Right cardiac atrium (tissue), 5 donors: ENCODE measurements around the gene PDIA5. TPM values are rescaled to one million over a fixed set of nuclear protein-coding genes. Genes with fewer than 3 reads are reported as not detected.
"Not testable (repeated sequence)": the region's sequence is repeated elsewhere in the genome, so short reads cannot be mapped to it uniquely, and the experiment has no call there.

Experiments
- ATAC-seq, 2 donors: fragments of 200-7000 bp; cut with Tn5 transposase; one replicate each; pipeline versions ENCODE4 v1.8.0 to v1.9.1; 2020; ENCODE audit warnings: moderate library complexity in 2 of 2, mild to moderate bottlenecking in 1 of 2
- DNase-seq, 3 donors: peaks; one replicate each; pipeline ENCODE4 v3.0.0-alpha.2; 2020
- H3K27ac ChIP-seq: one replicate; pipeline ENCODE4 v1.5.1; 2013; ENCODE audit warnings: mild to moderate bottlenecking, low read length, control low read depth, moderate library complexity
- H3K27me3 ChIP-seq: one replicate; pipeline ENCODE4 v1.6.1; 2013; ENCODE audit not compliant: control insufficient read depth, insufficient read depth
- H3K4me1 ChIP-seq: one replicate; pipeline ENCODE4 v1.6.1; 2013; ENCODE audit warnings: low read length; ENCODE audit not compliant: control insufficient read depth, insufficient read depth
- H3K4me3 ChIP-seq: one replicate; pipeline ENCODE4 v1.5.1; 2013; ENCODE audit warnings: low read length, control low read depth
- H3K9me3 ChIP-seq: one replicate; pipeline ENCODE4 v1.6.1; 2013; ENCODE audit warnings: low read length; ENCODE audit not compliant: control insufficient read depth
- whole genome bisulfite sequencing: extraction: QIAGEN DNeasy Blood & Tissue Kit; methylation state at CpG from one replicate; pipeline ENCODE4 v1.1.7; 2013; 5-methylcytosine and 5-hydroxymethylcytosine counted together
- intact Hi-C, 4 donors: fragments of 100-400 bp; cut with DNase I; formaldehyde crosslinking; loops; one replicate each; pipeline versions ENCODE4 v1.11.0 to v1.14.0; 2022 to 2023
- polyA plus RNA-seq: library from polyadenylated mRNA; stranded (reverse); fragments of 200-250 nt; gene quantifications from one replicate; pipeline ENCODE4 v1.2.3, GENCODE V29; 2013
- total RNA-seq, 4 donors: library from RNA; stranded (reverse); fragmentation: NEBNext Ultra II Directional; extraction: Animal tissue kit (Norgen Biotek cat#: 25700); gene quantifications; one replicate each; pipeline ENCODE4 v1.2.1, GENCODE V29; 2021
- donor health status: healthy with polysubstance abuse.
- donor health status: DM: no; HTN: yes; CAD: no.
- donor health status: DM: no; HTN: no; CAD: no.
- donor health status: DM: no; HTN: yes; CAD: no; lungs with severe emphysema.
- donor health status: DM: yes; HTN: yes; CAD: no.

The PDIA5 gene
- total and polyA plus RNA-seq, 5 donors = 8.3 to 11.1 (median 9.7) TPM

DNA sequence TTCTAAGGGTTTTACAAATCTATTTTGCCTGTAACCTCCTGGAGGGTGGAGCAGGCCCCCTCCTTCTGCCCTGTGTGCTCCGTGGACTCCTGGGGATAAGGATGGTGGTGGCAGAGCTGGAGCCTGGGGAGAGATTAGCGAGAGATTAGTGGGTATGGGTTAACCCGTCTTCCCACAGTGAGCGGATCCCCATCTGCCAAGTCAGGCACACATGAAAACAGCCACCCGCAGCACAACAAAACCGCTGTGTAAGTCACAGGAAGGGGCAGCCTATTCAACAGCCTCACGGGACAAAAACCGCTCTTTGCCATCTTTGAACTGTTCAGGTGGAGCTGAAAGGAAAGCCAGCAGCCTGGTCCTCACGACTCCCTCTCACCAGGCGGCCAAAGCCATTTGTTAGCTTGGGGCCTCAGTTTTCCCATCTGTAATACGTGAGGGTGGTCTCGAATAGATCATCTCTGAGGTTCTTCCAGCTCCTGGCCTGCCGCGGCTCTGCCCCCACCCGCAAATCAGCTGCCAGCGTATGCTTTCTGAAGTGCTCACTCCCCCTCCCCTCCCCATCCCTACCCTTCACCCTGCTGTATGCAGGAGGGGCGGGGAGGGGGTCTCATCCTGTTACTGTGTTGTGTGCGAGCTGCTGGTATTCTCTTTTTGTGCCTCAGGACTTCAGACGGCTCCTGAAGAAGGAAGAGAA is 43.6 kb downstream of the PDIA5 start:
- intact Hi-C loops = no loop called here
- Histone ChIP-seq H3K4me3 (no peak overlapping the region), H3K27ac (no peak overlapping the region), H3K27me3 (no peaks in the 10 kb centered on the region), H3K9me3 (no peaks in the 10 kb centered on the region), H3K4me1 (peaks cover 3% of the 10 kb centered on the region)
- DNase-seq (no peak), ATAC-seq (no peak)
- 89% methylated on average over 19 of the region's 19 CpGs for WGBS

DNA sequence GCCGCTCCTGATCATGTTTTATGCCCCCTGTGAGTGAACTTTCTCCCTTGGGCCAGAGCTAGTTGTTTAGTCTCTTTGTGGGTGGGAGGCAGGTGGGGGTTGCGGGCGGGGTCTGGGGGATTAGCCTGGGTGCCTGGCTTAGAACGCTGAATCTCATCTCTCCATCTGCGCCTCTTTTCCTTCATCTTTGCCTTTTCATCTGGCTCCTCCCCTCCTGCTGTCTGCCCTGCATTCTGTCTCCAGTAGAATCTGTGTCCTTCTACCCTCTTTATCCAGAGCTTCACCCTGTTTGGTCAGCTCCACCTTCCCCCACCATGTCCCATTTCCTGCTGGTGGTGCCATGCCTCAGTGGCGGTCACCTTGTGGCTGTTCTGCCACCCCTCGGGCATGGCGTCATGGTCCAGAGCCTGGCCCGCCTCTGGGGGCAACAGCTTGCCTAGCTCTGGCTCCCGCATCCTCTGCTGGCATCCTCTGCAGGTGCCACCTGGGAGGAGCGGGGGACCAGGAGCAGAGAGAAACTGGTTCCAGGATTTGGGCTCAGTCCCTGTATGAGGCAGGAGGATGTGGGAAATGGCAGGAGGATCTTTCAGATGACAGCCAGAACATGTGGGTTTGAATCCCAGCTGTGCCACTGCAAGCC is 44.3 kb downstream of the PDIA5 start:
- H3K27me3 ChIP-seq = no peaks in the 10 kb centered on the region
- no peak overlapping the region for H3K4me3 ChIP-seq
- no peaks in the 10 kb centered on the region for H3K9me3 ChIP-seq
- no peak for ATAC-seq
- 95% methylated on average over 11 of the region's 11 CpGs for WGBS
- DNase-seq = no peak
- H3K27ac ChIP-seq = no peak overlapping the region
- intact Hi-C loops = no loop called here
- H3K4me1 ChIP-seq = peaks cover 3% of the 10 kb centered on the region

DNA sequence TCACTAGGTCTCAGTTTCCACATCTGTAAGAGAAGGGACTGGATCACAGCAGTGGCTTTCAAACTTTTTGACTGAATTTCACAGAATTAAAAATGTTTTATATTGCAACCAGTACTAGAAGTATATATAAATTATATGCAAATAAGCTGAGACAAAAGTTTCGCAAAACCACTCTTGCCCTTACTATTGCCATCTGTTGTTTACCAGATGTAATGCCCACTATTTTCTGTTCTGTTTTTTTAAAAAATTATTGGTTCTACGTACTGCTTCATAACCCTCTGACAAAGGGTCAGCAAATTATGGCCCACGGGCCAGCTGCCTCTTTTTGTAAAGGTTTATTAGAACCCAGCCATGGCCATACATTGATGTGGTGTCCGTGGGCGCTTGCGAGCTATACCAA is 44.8 kb downstream of the PDIA5 start:
- Histone ChIP-seq H3K9me3 (no peaks in the 10 kb centered on the region), H3K4me3 (no peak overlapping the region), H3K27ac (no peak overlapping the region), H3K27me3 (no peaks in the 10 kb centered on the region), H3K4me1 (peaks cover 3% of the 10 kb centered on the region)
- DNase-seq (no peak), ATAC-seq (no peak)
- 95% methylated on average over 6 of the region's 6 CpGs for WGBS
- intact Hi-C loops = no loop called here

DNA sequence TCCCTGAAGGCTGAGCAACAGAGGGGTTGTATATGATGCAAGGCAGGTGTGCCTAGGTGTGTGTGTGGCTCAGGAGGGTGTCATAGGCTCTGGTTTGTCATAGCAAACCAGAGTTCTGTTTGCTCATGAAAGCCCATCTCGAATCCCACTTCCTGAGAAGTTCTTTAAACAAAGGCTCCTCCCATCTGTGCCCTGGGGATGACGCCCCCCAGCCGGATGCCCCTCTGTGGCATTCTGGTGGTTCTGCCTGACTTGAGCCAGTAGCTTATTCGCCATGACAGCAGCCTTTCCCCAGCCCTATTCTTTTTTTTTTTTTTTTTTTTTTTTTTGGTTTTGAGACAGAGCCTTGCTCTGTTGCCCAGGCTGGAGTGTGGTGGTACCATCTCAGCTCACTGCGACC is 45.4 kb downstream of the PDIA5 start:
- no peak overlapping the region for H3K27ac ChIP-seq
- no peak for DNase-seq
- H3K27me3 ChIP-seq = no peaks in the 10 kb centered on the region
- no peaks in the 10 kb centered on the region for H3K9me3 ChIP-seq
- 85% methylated on average over 5 of the region's 5 CpGs for WGBS
- H3K4me3 ChIP-seq = no peak overlapping the region
- no peak for ATAC-seq
- intact Hi-C loops = no loop called here
- H3K4me1 ChIP-seq = peaks cover 3% of the 10 kb centered on the region

DNA sequence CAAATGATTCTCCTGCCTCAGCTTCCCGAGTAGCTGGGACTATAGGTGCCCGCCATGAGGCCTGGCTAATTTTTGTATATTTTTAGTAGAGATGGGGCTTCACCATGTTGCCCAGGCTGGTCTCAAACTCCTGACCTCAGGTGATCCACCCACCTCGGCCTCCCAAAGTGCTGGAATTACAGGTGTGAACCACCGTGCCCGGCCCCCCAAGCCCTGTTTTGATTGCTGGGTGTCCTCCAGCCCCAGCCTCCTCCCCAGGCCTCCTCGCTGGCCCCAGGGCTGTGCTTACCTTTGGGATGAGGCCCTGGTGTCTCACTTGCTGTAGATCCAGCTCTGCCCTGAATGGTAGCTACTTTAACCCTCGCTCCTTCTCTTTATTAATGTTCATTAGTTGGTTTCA is 45.8 kb downstream of the PDIA5 start:
- ATAC-seq = not testable (repeated sequence)
- WGBS = 93% methylated on average over 7 of the region's 7 CpGs

DNA sequence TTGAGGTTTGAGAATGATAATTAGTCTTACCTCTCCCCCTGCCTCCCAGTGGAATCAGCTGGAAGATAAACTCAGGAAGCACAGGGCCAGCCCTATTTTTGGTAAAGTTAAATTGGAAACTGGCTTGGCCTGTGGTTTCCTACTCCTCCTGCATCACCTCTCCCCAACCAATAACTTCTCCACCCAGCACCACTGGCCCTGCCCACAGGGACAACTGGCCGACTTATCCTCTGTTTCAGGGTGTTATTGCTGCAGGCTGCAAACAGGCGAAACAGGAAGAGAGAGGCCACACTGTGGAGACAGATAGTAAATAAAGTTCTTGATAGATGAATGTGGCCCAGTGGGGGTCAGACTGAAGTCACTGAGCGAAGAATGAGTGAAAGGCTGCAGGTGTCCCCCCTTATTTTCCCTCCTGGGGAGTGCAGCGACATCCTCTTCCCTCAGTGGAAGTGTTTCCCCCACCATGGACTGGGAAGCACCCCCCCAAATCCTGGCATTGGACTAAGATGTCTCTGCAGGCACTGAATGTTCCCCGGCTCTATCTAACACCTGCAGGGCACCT is 47.1 kb downstream of the PDIA5 start:
- H3K4me1 ChIP-seq = peaks cover 3% of the 10 kb centered on the region
- ATAC-seq = peak; percentile 66 to 83
- H3K4me3 ChIP-seq = no peak overlapping the region
- no peaks in the 10 kb centered on the region for H3K27me3 ChIP-seq
- no peak for DNase-seq
- no peak overlapping the region for H3K27ac ChIP-seq
- intact Hi-C loops = no loop called here
- WGBS = 54% methylated on average over 5 of the region's 5 CpGs
- H3K9me3 ChIP-seq = no peaks in the 10 kb centered on the region

More for the DNA sequence above, 45.8 kb downstream of the PDIA5 start:
- H3K4me1 ChIP-seq, DNase-seq, H3K4me3 ChIP-seq, intact Hi-C loops, H3K9me3 ChIP-seq, H3K27ac ChIP-seq, H3K27me3 ChIP-seq: not testable (repeated sequence)

DNA sequence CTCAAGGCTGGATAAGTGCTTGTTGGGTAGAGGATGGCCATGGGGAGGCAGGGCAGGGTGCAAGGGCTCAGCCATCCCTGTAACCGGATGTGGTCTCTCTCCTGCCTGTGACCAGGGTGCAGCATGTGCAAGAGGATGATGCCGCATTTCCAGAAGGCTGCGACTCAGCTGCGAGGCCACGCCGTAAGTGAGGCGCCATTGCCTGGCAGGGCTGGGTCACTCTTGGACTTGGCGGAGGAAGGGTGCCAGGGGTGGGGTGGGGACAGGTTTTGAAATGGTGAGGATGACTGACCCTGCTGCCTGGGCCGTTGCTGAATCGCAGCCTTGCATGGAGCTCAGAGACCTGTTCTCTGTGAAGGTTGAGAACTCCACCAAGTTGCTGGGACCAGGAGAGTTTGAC is 49.3 kb downstream of the PDIA5 start:
- 98% methylated on average over 10 of the region's 10 CpGs for WGBS
- no peak for ATAC-seq
- intact Hi-C loops = no loop called here

DNA sequence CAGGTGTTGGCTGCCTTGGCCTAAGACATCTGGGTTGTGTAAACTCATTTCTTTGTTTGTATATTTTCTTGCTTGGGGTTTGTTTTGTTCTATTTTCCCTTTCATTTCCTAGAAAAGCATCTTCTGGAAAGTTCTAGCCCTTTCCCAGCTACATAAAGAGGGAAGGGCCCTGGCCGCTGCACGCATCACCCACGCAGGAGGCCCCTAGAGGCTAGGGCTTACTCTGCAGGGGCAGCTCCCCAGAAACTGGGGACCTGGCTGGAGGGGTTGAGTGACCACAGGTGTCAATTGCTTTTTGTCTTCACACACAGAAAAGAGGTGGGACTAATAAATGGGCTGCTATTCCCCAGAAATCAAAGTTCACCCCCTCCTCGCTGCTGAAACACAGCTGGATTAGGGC is 52.6 kb downstream of the PDIA5 start:
- intact Hi-C loops = no loop called here
- no peak for ATAC-seq
- no peak overlapping the region for H3K4me3 ChIP-seq

More for the DNA sequence above, 49.3 kb downstream of the PDIA5 start:
- Histone ChIP-seq H3K27ac (no peak overlapping the region), H3K4me3 (no peak overlapping the region), H3K27me3 (no peaks in the 10 kb centered on the region), H3K4me1 (peaks cover 3% of the 10 kb centered on the region), H3K9me3 (no peaks in the 10 kb centered on the region)
- no peak for DNase-seq

DNA sequence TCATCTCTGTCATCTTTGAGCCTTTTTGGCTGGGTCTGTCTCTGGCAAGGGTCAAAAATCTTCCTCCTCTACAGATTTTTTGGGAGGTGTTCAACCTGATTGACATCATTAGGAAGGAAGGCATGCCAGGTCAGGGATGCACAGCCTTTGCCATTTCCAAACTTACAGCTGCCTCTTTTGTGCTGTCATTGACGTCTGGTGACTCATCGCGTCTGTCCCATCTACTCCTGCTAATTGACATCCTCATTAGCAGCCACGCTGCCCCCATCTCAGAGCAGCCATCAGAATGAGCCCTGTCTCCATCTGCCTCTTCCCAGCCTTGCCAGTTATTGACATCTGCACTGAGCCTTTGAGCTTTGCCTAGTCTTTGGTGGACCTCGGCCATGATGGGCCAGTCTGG is 53.0 kb downstream of the PDIA5 start:
- Histone ChIP-seq H3K9me3 (no peaks in the 10 kb centered on the region), H3K4me1 (no peaks in the 10 kb centered on the region), H3K4me3 (no peak overlapping the region), H3K27ac (no peak overlapping the region), H3K27me3 (no peaks in the 10 kb centered on the region)
- no peak for DNase-seq
- peak in 1 of 2 donors; percentile 34 for ATAC-seq
- 72% methylated on average over 5 of the region's 5 CpGs for WGBS
- intact Hi-C loops = no loop called here

More for the DNA sequence above, 52.6 kb downstream of the PDIA5 start:
- Histone ChIP-seq H3K4me1 (no peaks in the 10 kb centered on the region), H3K27ac (no peak overlapping the region), H3K9me3 (no peaks in the 10 kb centered on the region), H3K27me3 (no peaks in the 10 kb centered on the region)
- DNase-seq = no peak
- WGBS = 81% methylated on average over 4 of the region's 4 CpGs

DNA sequence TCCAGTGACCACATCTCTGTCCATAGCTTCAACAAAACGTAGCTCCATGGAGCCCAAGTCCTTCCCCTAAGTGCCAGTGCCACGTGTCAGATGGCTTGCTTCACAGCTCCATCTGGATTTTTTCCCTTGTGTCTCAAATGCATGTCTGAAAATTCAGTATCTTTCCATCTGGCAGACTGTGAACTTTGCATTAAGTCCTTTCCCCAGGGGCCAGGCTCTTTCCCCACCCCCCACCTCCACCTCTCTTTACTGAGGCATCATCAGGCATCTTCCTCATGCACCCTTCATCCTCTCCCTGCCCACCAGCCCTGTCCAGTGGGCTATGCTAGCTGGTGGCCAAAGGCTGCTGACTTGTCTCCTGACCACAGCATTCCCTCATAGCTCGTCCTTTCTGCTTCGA is 53.7 kb downstream of the PDIA5 start:
- WGBS = 77% methylated on average over 4 of the region's 4 CpGs
- ATAC-seq = no peak
- H3K27ac ChIP-seq = no peak overlapping the region

DNA sequence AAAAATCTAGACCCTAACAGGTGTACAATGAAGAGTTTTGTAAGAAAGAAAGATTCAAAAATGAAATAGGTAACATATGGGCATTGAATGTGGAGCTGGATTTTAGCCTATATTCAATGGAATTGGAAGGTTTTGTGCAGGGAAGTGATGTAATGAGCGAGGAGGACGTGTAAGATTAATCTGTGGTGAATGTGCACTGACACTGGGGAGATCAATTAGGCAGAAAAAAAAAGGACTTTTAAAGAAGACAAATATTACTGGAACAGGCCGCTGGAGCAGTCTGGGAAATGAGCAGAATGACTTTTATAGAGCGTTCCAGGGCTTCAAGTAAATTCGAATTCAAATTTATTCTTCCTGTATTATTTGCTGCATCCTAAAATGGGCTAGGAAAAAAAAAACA is 55.2 kb downstream of the PDIA5 start:
- WGBS = 80% methylated on average over 5 of the region's 5 CpGs
- H3K27ac ChIP-seq = no peak overlapping the region
- no peak for ATAC-seq

More for the DNA sequence above, 53.7 kb downstream of the PDIA5 start:
- Histone ChIP-seq H3K4me3 (no peak overlapping the region), H3K4me1 (no peaks in the 10 kb centered on the region), H3K9me3 (no peaks in the 10 kb centered on the region), H3K27me3 (no peaks in the 10 kb centered on the region)
- intact Hi-C loops = no loop called here
- DNase-seq = no peak

More for the DNA sequence above, 55.2 kb downstream of the PDIA5 start:
- Histone ChIP-seq H3K4me3 (no peak overlapping the region), H3K9me3 (no peaks in the 10 kb centered on the region), H3K4me1 (no peaks in the 10 kb centered on the region), H3K27me3 (no peaks in the 10 kb centered on the region)
- DNase-seq = no peak
- intact Hi-C loops = no loop called here
